Liver (tissue), 9 donors: Measurements from ENCODE around the gene TMEM214. TPM values are rescaled to one million over a fixed set of nuclear protein-coding genes. Genes with fewer than 3 reads are reported as not detected.
A peak's percentile ranks its signal among the peaks of the same experiment; 100 is the strongest.

Experiments used
- DNase-seq: peaks from one replicate; pipeline ENCODE4 v3.0.0-alpha.2; 2017; ENCODE audit warnings: low spot score
- H3K27ac ChIP-seq, 2 donors: one replicate each; pipeline ENCODE4 v1.7.0; 2013; ENCODE audit warnings: inconsistent platforms in 2 of 2, low read length in 2 of 2, control low read depth in 1 of 2, low read depth in 1 of 2, mild to moderate bottlenecking in 1 of 2
- H3K27me3 ChIP-seq, 4 donors: one replicate each; pipeline versions ENCODE4 v1.6.1 to v1.7.0; 2013; ENCODE audit warnings: low read length in 3 of 4, inconsistent platforms in 1 of 4, mild to moderate bottlenecking in 1 of 4, moderate library complexity in 1 of 4; ENCODE audit not compliant: control insufficient read depth in 4 of 4, insufficient read depth in 4 of 4
- H3K36me3 ChIP-seq, 4 donors: one replicate each; pipeline versions ENCODE4 v1.6.1 to v1.7.0; 2013; ENCODE audit warnings: low read length in 3 of 4, mild to moderate bottlenecking in 3 of 4, low read depth in 1 of 4, moderate library complexity in 1 of 4; ENCODE audit not compliant: control insufficient read depth in 4 of 4, insufficient read depth in 3 of 4
- H3K4me1 ChIP-seq, 4 donors: one replicate each; pipeline versions ENCODE4 v1.6.1 to v1.7.0; 2013; ENCODE audit warnings: low read length in 3 of 4, mild to moderate bottlenecking in 3 of 4, moderate library complexity in 1 of 4; ENCODE audit not compliant: control insufficient read depth in 4 of 4, insufficient read depth in 4 of 4
- H3K4me3 ChIP-seq, 3 donors: one replicate each; pipeline versions ENCODE4 v1.6.1 to v1.7.0; 2013; ENCODE audit warnings: low read length in 3 of 3, control low read depth in 1 of 3, low read depth in 1 of 3, mild to moderate bottlenecking in 1 of 3
- H3K9ac ChIP-seq, 2 donors: one replicate each; pipeline ENCODE4 v1.7.0; 2013; ENCODE audit warnings: low read length in 2 of 2, mild to moderate bottlenecking in 2 of 2, moderate library complexity in 2 of 2, control low read depth in 1 of 2, low read depth in 1 of 2
- H3K9me3 ChIP-seq, 4 donors: one replicate each; pipeline versions ENCODE4 v1.6.1 to v1.7.0; 2013; ENCODE audit warnings: low read length in 3 of 4; ENCODE audit not compliant: control insufficient read depth in 4 of 4
- FOXA1 ChIP-seq: IDR thresholded peaks from 2 replicates; pipeline ENCODE4 v1.6.1; 2016; ENCODE audit warnings: antibody characterized with exemption
- FOXA2 ChIP-seq: IDR thresholded peaks from 2 replicates; pipeline ENCODE4 v1.6.1; 2016; ENCODE audit warnings: antibody characterized with exemption
- HNF4A ChIP-seq, 2 donors: conservative IDR thresholded peaks; 2 replicates each; pipeline ENCODE4 v1.6.1; 2016; ENCODE audit warnings: antibody characterized with exemption in 2 of 2, mild to moderate bottlenecking in 2 of 2
- HNF4G ChIP-seq: IDR thresholded peaks from 2 replicates; pipeline ENCODE4 v1.6.1; 2016; ENCODE audit warnings: antibody characterized with exemption
- JUND ChIP-seq, 2 donors: IDR thresholded peaks; 2 replicates each; pipeline ENCODE4 v1.6.1; 2016; ENCODE audit warnings: antibody characterized with exemption in 2 of 2
- NR2F2 ChIP-seq: IDR thresholded peaks from 2 replicates; pipeline ENCODE4 v1.6.1; 2016; ENCODE audit warnings: antibody characterized with exemption
- RAD21 ChIP-seq, 2 donors: IDR thresholded peaks; 2 replicates each; pipeline ENCODE4 v1.6.1; 2016; ENCODE audit warnings: antibody characterized with exemption in 2 of 2, mild to moderate bottlenecking in 2 of 2
- REST ChIP-seq: IDR thresholded peaks from 2 replicates; pipeline ENCODE4 v1.6.1; 2016; ENCODE audit warnings: antibody characterized with exemption, mild to moderate bottlenecking
- RXRA ChIP-seq, 2 donors: IDR thresholded peaks; 2 replicates each; pipeline ENCODE4 v1.6.1; 2017 to 2018; ENCODE audit warnings: antibody characterized with exemption in 2 of 2, mild to moderate bottlenecking in 1 of 2
- TAF1 ChIP-seq: conservative IDR thresholded peaks from 2 replicates; pipeline ENCODE4 v1.6.1; 2016; ENCODE audit warnings: antibody characterized with exemption, mild to moderate bottlenecking
- YY1 ChIP-seq: IDR thresholded peaks from 2 replicates; pipeline ENCODE4 v1.6.1; 2016; ENCODE audit warnings: antibody characterized with exemption, mild to moderate bottlenecking
- ZBTB33 ChIP-seq: IDR thresholded peaks from 2 replicates; pipeline ENCODE4 v1.6.1; 2016; ENCODE audit warnings: antibody characterized with exemption
- WGBS: extraction: QIAGEN DNeasy Blood & Tissue Kit; methylation state at CpG from one replicate; pipeline ENCODE4 v1.1.7; 2013; 5-methylcytosine and 5-hydroxymethylcytosine counted together
- polyA plus RNA-seq, 2 donors: library from polyadenylated mRNA; stranded (reverse) in 1 of 2; unstranded in 1 of 2; fragments of 200-250 nt in 1 of 2; fragments of >200 nt in 1 of 2; fragmentation: Nextera tagmentation in 1 of 2; extraction: Ambion mirVana in 1 of 2; gene quantifications; one replicate each; pipeline versions ENCODE4 v1.2.1 to v1.2.3, GENCODE V29; 2013 to 2015
- total RNA-seq, 2 donors: library from RNA; depleted of rRNA; stranded (reverse); fragments of >200 nt; gene quantifications; one replicate each; pipeline ENCODE4 v1.2.3, GENCODE V29; 2014
- TF ChIP-seq, protein P1 (sequence below): fragments of 150-350 bp; IDR thresholded peaks from 2 replicates; pipeline ENCODE4 v1.5.1; 2017; ENCODE audit warnings: improper control_type of control experiment, low read depth, low read length; ENCODE audit not compliant: missing input control
- TF ChIP-seq, protein P2 (sequence below): IDR thresholded peaks from 2 replicates; pipeline ENCODE4 v1.6.1; 2016; ENCODE audit warnings: antibody characterized with exemption
- donor health status: healthy.
- donor health status: healthy.
- donor health status: healthy.
- donor health status: healthy.
- donor health status: healthy.

TMEM214 gene
- total and polyA plus RNA-seq, 4 donors: 17.1 to 53.4 (median 38.4) TPM

- H3K27me3 ChIP-seq: no peaks in the 10 kb centered on the region
- DNase-seq: no peak
- no peak overlapping the region for H3K9ac ChIP-seq
- TF ChIP-seq FOXA1 (no peak), YY1 (no peak), ZBTB33 (no peak), TAF1 (no peak), HNF4A (conservative IDR thresholded peaks at IDR 0.05) (peak; percentile 14 to 28), NR2F2 (no peak)
- TF ChIP-seq, protein P1, sequence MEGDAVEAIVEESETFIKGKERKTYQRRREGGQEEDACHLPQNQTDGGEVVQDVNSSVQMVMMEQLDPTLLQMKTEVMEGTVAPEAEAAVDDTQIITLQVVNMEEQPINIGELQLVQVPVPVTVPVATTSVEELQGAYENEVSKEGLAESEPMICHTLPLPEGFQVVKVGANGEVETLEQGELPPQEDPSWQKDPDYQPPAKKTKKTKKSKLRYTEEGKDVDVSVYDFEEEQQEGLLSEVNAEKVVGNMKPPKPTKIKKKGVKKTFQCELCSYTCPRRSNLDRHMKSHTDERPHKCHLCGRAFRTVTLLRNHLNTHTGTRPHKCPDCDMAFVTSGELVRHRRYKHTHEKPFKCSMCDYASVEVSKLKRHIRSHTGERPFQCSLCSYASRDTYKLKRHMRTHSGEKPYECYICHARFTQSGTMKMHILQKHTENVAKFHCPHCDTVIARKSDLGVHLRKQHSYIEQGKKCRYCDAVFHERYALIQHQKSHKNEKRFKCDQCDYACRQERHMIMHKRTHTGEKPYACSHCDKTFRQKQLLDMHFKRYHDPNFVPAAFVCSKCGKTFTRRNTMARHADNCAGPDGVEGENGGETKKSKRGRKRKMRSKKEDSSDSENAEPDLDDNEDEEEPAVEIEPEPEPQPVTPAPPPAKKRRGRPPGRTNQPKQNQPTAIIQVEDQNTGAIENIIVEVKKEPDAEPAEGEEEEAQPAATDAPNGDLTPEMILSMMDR: no peak
- TF ChIP-seq, protein P2, sequence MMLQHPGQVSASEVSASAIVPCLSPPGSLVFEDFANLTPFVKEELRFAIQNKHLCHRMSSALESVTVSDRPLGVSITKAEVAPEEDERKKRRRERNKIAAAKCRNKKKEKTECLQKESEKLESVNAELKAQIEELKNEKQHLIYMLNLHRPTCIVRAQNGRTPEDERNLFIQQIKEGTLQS: no peak
- peaks cover 0 to 20% (median 9%) of the 10 kb centered on the region in 4 donors for H3K4me1 ChIP-seq
- no peak overlapping the region for H3K27ac ChIP-seq
- 43% methylated on average over 3 of the region's 3 CpGs for whole genome bisulfite sequencing
- no peaks in the 10 kb centered on the region for H3K9me3 ChIP-seq
- H3K4me3 ChIP-seq: no peak overlapping the region
- H3K36me3 ChIP-seq: peaks cover 0 to 11% (median 8%) of the 10 kb centered on the region in 4 donors
These were observed 27.6 kb downstream of the TMEM214 start for GRCh38 chr2:27060323-27060722.

DNA sequence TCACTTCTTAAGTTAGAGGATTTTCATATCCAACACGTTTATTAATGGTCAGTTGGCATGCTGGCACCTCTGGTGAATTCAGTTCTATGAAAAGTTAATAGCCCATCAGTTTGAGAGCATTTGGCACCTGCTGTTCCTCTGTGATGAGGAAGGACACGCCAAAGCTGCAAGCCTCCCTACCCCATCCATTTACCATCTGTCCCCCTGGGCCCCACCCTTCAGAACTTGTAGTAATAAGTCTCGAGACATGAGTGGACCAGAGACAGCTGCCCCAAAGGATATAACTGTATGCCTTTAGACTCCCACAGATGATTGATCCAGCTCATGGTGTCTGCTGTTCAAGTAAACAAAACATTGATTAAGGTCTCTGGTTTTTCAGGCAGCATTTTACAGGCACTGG, 32.4 kb downstream of the TMEM214 start:
- Histone ChIP-seq H3K4me1 (peaks cover 2 to 16% (median 7%) of the 10 kb centered on the region in 4 donors), H3K27me3 (no peaks in the 10 kb centered on the region), H3K27ac (no peak overlapping the region), H3K9me3 (no peaks in the 10 kb centered on the region), H3K36me3 (peaks cover 0 to 15% (median 11%) of the 10 kb centered on the region in 4 donors), H3K4me3 (no peak overlapping the region), H3K9ac (no peak overlapping the region)
- WGBS: 87% methylated on average over 3 of the region's 3 CpGs
- no peak for DNase-seq
- TF ChIP-seq HNF4G (no peak), TAF1 (no peak)
- TF ChIP-seq, protein P2: no peak
- TF ChIP-seq, protein P1: no peak

DNA sequence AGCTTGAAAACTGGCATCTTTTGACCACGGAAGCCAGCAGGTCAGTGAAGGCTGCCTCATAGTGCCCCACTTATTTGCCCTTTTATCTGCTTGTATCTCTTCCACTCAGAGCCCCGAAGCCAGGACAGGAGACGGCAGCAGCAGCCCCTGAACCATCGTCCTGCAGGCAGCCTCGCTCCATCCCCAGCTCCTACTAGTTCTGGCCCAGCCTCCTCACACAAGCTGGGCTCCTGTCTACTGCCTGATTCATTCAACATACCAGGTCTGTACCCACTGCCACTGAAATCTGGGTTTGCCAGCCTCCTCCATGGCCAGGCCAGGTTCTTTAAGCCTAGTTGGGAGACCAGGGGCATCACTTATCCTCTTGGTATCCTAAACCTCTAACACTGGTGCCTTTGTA, 34.6 kb downstream of the TMEM214 start:
- peaks cover 8 to 26% (median 19%) of the 10 kb centered on the region in 4 donors for H3K4me1 ChIP-seq
- TF ChIP-seq ZBTB33: no peak
- TF ChIP-seq RAD21 (IDR thresholded peaks at IDR 0.05): no peak
- TF ChIP-seq RXRA (IDR thresholded peaks at IDR 0.05): no peak
- no peak for TF ChIP-seq JUND (IDR thresholded peaks at IDR 0.05)
- TF ChIP-seq, protein P2: no peak
- TF ChIP-seq REST: no peak
- no peak for TF ChIP-seq FOXA2
- no peak for TF ChIP-seq TAF1
- no peak for TF ChIP-seq HNF4A (conservative IDR thresholded peaks at IDR 0.05)

More for the DNA sequence above, 34.6 kb downstream of the TMEM214 start:
- no peak for DNase-seq
- no peaks in the 10 kb centered on the region for H3K27me3 ChIP-seq
- H3K4me3 ChIP-seq: no peak overlapping the region
- H3K9me3 ChIP-seq: no peaks in the 10 kb centered on the region
- peaks cover 0 to 15% (median 11%) of the 10 kb centered on the region in 4 donors for H3K36me3 ChIP-seq
- no peak overlapping the region for H3K9ac ChIP-seq
- 95% methylated on average over 5 of the region's 5 CpGs for WGBS
- H3K27ac ChIP-seq: no peak overlapping the region
